Activated gamma-delta T cell treated with anti-CD3 and anti-CD28 coated beads, Interleukin-2, amount 50 U/mL, for 16 hours (primary cell): ENCODE data around the gene HHIPL1.

Source experiments
- DNase-seq: peaks from one replicate; pipeline ENCODE4 v3.0.0-alpha.2; 2020; ENCODE audit warnings: low read depth

HHIPL1 gene

GRCh38 chr14:99676657-99677056 is 31.7 kb downstream of the HHIPL1 start:
- DNase-seq: no peak

GRCh38 chr14:99677231-99678140 is 32.6 kb downstream of the HHIPL1 start:
- DNase-seq: no peak

DNA sequence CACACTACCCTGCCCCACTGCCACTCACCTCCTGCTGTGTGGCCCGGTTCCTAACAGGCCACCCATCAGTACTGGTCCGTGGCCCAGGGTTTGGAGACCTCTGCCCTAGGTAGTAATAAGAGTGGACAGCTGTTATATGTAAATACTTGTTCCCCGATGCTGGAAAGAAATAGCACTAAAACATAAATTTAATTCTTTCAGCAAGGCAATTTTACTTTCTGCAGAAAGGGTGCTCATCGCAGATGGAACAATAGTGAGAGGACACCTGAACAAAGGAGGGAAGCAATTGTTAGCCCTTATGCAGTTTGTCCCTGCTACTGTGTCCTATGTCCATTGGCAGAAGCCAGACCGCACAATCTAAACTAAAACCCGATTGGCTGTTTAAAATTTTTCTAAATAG is 33.3 kb downstream of the HHIPL1 start:
- DNase-seq: no peak

GRCh38 chr14:99679111-99679510 is 34.2 kb downstream of the HHIPL1 start:
- DNase-seq: no peak

DNA sequence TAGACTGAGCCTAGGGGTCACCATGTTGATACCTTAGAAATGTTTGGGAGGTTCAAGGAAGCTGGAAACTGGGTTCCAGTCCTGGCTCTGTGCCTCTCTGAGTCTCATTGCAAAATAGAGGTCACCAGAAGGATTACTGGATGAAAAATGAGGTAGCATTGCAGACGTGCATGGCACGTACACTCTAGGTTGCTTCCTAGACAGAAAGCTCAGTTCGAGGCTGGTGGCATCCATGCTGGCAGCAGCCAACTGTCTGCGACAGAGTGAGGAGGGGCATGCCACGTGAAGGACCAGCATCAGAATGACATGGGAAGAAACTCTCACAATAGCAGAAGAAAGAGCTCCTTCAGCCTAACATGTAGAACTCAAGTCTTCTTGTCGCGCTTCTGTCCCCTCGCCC is 34.6 kb downstream of the HHIPL1 start:
- no peak for DNase-seq

- no peak for DNase-seq
Observed at GRCh38 chr14:99679996-99680395, 35.1 kb downstream of the HHIPL1 start.

- DNase-seq: no peak
Observed at GRCh38 chr14:99681101-99681831, 36.3 kb downstream of the HHIPL1 start.

GRCh38 chr14:99681832-99682148 is 36.9 kb downstream of the HHIPL1 start:
- no peak for DNase-seq

DNA sequence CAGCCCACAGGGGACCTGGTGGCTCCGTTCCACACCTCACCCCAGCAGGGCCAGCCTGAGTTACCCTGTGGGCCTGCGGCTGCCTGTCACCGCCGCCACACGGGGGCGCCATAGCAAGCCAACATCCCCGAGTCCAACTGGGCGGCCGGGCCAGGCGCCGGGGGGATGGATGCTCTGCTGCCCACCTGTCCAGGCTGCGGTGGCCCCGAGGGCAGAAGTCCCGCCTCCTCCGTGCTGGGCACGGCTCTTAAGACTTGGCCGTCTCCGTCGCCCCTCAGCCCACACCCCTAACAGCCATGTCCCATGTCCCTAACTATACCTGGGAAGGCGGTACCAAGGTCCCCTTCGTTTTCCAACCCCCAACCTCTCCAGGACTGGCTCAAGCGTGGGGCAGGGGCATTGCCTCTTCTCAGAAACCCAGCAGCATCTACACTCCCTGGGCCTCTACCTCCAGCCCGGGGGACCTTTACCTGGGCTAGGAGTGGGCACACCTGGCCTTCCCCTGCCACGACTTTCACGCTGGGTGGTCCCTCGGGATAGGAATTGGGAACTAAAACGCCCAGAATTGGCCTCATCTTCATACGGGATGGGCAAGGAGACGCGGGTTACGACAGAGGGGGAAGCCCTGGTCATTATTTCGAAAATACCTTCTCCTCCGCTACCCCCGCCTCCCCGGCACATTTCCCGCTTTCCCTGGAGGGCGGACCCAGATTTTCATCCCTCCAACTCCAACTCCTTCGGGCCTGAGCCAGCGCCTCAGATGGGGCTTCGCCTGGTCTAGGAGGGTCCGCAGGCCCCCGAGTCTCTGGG is 38.1 kb downstream of the HHIPL1 start:
- DNase-seq: peak; percentile 80

DNA sequence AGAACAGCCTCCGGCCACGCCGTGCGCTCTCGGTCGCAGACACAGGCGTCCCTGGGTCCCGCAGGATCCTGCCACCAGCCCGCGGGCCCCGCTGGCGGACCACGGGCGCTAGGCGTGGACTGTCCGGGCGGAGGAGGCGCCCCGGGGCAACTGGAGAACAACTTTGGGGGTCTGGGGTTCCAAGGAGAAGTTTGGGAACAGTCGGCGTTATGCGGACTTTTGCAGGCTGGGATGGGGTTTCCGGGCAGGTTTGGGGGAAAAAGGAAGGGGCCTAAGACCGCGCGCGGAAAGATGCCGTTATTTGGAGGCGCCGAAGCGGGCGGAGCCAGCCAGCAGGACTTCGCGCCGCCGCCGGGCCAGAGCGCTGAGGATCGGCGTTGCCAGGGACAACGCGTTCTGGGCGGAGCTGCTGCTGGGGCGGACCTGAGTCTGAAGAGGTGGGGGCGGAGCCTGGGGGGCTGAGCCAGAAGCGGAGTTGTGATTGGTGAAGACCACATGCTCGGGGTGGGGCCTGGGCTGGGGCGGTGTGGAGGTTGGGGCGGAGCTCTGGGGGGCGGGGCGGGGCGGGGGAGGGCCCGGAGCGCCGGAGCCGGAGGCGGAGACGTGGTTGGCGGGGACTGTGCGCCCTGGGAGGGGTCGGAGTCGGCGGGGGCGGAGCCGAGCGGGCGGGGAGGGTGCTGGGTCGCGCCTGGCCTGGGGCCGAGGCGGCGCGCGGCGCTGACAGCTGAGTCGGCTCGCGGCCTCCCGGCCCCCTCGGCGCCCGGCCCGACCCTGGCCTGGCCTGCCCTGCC is 38.9 kb downstream of the HHIPL1 start, which contains the start of gene CYP46A1:
CYP46A1 (plus strand) TSS at position 680 of the 791 bp plus-strand sequence. CDS start 120 bp downstream, outside the sequence.
- peak; percentile 99 for DNase-seq

- no peak for DNase-seq
Observed at GRCh38 chr14:99684410-99684934, 39.5 kb downstream of the HHIPL1 start.

DNA sequence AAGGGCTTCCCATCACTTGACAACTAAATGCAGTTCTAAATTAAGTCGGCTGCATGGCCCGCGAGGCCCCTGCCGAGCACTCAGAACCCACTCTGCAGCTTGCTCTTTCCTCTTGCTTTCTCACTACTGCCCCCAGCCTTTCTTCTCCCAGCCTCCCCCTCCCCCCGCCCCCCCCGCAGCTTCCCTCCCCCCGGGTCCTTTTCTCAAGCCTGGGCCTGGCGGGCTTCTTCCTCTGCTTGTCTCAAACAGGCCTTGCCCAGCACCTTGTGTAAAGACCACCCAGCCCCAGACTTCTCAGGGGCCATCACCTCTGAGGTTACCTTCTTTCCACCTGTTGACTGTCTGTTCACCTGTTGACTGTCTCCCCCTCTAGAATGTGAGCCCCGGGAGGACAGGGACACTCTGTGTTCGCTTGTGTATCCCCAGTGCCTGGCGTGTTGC is 40.2 kb downstream of the HHIPL1 start:
- DNase-seq: no peak

DNA sequence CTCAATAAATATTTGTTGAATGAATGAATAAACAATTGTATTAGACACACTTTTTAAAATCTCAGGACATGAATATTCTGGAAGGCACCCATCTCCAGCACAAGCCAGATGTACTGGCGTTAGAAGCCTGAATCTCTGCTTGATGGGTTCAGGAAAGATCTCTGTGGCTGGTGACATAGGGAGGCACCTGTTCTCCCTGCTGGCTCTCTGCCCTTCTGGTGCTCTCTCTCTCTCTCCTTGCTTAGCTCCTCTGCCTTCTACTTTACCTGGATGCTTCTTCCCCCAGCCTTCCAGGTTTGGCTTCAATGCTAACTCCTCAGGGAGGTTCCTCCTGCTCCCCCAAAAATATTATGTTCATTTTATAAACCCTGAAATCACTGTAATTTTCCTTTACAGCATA is 40.7 kb downstream of the HHIPL1 start:
- no peak for DNase-seq

GRCh38 chr14:99686557-99687283 is 41.8 kb downstream of the HHIPL1 start:
- no peak for DNase-seq

DNA sequence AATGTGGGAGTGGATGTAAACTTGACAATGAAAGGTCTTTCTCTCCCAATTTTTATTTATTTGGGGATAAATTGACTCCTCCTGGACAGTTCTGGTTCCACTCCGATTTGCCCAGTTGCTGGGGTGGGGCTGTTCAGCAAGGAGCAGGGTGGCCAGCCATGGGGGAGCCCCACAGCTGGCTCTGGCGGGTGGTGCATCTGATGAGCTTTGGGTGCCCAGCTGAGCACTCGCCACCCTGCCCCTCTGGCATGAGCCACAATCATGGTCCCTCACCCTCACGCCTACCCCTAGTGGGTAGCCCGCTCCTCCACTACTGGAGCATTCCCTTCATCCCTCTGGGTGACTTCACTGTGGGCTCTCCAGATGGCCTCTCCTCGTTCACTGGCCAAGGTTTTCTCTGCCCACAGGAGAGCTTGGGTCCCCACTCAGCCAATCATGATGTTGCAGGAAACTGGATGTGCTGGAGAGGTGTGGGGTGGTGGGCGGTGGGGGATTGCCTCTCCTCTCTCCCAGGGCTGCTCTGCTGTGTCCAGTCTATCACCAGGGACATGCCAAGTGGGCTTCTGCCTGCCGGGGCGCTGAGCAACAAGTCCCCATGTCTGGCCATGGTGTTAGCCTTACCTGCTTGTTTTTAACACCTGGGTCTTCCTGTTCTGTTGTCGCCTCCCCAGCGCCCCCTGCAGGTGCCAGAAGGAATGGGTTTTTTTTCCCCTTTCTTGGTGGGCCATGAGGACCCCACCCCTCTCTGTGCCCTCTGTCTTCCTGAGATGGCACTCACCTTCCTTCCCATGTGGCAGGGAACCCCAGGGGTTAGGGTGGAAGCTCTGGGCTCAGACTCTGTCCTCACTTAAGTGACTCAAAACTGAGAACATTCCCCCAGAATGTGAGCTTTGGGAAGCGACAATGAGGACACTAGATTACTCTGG is 42.6 kb downstream of the HHIPL1 start:
- no peak for DNase-seq

DNA sequence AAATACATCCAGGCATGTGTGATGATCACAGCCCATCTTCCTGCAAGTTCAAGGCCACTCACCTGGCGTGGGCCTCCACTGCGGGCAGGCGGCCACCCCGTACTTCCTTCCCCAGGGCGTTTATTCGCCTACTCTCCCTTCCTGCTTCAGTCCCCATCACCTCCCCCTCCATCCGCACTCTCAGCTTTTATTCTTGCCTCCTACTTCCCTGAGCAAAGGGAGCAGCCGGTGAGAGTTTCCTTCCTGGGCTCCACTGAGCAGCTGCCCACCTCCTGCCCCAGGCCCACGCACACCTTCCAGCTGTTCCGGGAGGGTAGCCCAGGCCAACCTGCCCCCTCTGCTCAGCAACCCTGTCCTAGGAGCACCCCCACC is 43.3 kb downstream of the HHIPL1 start:
- no peak for DNase-seq

DNA sequence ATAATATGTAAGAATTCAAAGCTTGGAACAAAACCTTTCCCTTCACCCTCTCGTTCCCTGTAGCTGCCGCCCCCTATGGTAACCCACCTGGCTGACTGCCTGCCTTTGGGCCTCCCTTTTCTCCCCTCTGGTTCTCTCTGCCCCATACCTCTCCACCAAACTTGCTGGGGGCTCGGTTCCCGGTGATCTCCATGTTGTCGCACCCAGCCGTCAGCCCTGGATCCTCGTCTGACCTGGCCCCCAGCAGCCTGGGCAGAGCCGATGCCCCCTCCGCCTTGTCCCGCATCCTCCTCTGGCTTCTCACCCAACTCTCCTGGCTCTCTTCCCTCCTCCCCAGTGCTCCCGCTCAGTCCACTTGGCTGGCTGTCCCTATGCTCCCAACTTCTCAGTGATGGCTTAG is 43.7 kb downstream of the HHIPL1 start:
- DNase-seq: no peak

DNA sequence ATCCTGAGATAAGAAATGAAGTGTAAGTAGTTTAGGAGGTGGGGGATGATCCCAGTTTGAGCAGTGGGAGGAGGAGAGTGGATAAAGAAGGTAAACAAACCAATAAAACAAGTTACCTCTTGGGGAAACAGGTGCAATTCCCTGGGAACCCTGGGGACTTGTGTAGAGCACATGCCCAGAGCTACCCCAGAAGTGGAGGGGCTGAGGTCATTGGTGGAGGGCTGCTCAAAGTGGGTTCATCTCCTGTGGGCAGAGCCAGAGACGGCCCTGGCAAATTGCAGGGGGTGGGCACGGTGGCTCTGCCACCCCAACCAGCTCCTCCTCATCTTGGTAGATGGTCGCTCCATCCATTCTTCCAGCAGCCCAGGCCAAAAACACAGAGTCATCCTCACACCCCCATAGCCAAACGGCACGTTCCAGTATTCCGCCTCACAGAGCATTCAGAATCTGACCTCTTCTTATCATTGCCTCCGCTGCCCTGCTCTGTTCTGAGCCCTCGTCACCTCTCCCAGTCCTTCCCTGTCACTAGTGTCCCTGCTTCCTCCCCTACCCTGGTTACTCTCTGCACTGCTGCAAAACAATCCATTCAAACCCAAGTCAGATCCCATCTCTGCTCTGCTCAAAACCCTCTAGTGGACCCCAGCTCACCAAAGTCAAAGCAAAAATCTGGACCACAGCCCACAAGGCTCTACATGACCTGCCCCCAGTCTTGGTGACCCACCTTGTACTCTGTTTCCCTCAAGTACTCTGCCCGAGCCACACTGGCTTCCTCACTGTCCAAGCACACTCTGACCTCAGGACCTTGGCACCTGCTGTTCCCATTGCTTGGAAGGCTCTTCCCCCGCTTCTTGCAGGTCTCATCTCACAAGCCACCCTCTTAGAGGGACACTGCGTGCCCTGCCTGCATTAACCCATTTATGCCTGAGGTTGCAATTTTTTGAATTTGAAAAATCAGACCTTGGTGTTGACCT is 44.6 kb downstream of the HHIPL1 start:
- no peak for DNase-seq
